HepG2 (cell line): ENCODE measurements around the gene UBC. TPM values are rescaled to one million over a fixed set of nuclear protein-coding genes. Genes with fewer than 3 reads are reported as not detected.

Experiments used
- ASH2L ChIP-seq: fragments of 300-600, 200-600 bp; sonication (generic); IDR thresholded peaks from 2 replicates; pipeline ENCODE4 v1.7.0; 2017; ENCODE audit warnings: low read depth, mild to moderate bottlenecking, moderate library complexity, mixed read lengths, low read length; ENCODE audit not compliant: insufficient read length
- ATF4 ChIP-seq, 2 experiments: fragments of 450-650 bp in 1 of 2; sonication (generic) in 1 of 2; formaldehyde crosslinking; IDR thresholded peaks; 2 replicates each; pipeline versions ENCODE4 v1.5.0 to v1.8.0; 2020 to 2022; ENCODE audit warnings: mild to moderate bottlenecking in 1 of 2, missing genetic modification reagents in 1 of 2
- CAMTA2 ChIP-seq: sonication (generic); formaldehyde crosslinking; IDR thresholded peaks from 2 replicates; pipeline ENCODE4 v1.4.0; 2020; ENCODE audit warnings: mild to moderate bottlenecking, missing genetic modification reagents, borderline replicate concordance
- CC2D1A ChIP-seq: sonication (generic); formaldehyde crosslinking; IDR thresholded peaks from 2 replicates; pipeline ENCODE4 v1.8.1; 2023; ENCODE audit warnings: mild to moderate bottlenecking, missing genetic modification reagents
- CERS6 ChIP-seq: sonication (generic); formaldehyde crosslinking; IDR thresholded peaks from 2 replicates; pipeline ENCODE4 v1.5.0; 2020; ENCODE audit warnings: missing genetic modification reagents
- CHCHD3 ChIP-seq: sonication (generic); formaldehyde crosslinking; IDR thresholded peaks from 2 replicates; pipeline ENCODE4 v1.8.0; 2022; ENCODE audit warnings: mild to moderate bottlenecking, missing genetic modification reagents, moderate library complexity
- ELF4 ChIP-seq: sonication (generic); formaldehyde crosslinking; IDR thresholded peaks from 2 replicates; pipeline ENCODE4 v1.5.0; 2020; ENCODE audit warnings: missing genetic modification reagents, mild to moderate bottlenecking, moderate library complexity, borderline replicate concordance
- GATAD1 ChIP-seq: IDR thresholded peaks from 2 replicates; pipeline ENCODE4 v1.6.1; 2016; ENCODE audit warnings: missing genetic modification reagents, missing compliant biosample characterization
- IRF9 ChIP-seq: sonication (generic); formaldehyde crosslinking; IDR thresholded peaks from 2 replicates; pipeline ENCODE4 v1.8.0; 2022; ENCODE audit warnings: missing genetic modification reagents, mild to moderate bottlenecking, borderline replicate concordance
- JUN ChIP-seq: sonication (generic); formaldehyde crosslinking; IDR thresholded peaks from 2 replicates; pipeline ENCODE4 v1.4.0; 2020; ENCODE audit warnings: mild to moderate bottlenecking, missing genetic modification reagents
- KDM2A ChIP-seq: sonication (generic); formaldehyde crosslinking; IDR thresholded peaks from 2 replicates; pipeline ENCODE4 v1.4.0; 2020; ENCODE audit warnings: low read depth, missing genetic modification reagents, borderline replicate concordance
- KLF6 ChIP-seq: IDR thresholded peaks from 2 replicates; pipeline ENCODE4 v1.8.0; 2016; ENCODE audit warnings: missing biosample characterization, missing genetic modification reagents
- MEIS1 ChIP-seq: sonication (generic); formaldehyde crosslinking; IDR thresholded peaks from 2 replicates; pipeline ENCODE4 v1.9.0; 2021; ENCODE audit warnings: mild to moderate bottlenecking, missing genetic modification reagents, moderate library complexity, borderline replicate concordance
- REPIN1 ChIP-seq: sonication (generic); formaldehyde crosslinking; IDR thresholded peaks from 2 replicates; pipeline ENCODE4 v1.8.0; 2022; ENCODE audit warnings: missing genetic modification reagents, low read depth, mild to moderate bottlenecking, borderline replicate concordance
- SAFB2 ChIP-seq: sonication (generic); formaldehyde crosslinking; IDR thresholded peaks from 2 replicates; pipeline ENCODE4 v1.5.1; 2020; ENCODE audit warnings: missing genetic modification reagents, low read depth, mild to moderate bottlenecking, borderline replicate concordance
- SMYD3 ChIP-seq: sonication (generic); formaldehyde crosslinking; IDR thresholded peaks from 2 replicates; pipeline ENCODE4 v1.8.1; 2023; ENCODE audit warnings: mild to moderate bottlenecking, missing genetic modification reagents
- ZBTB38 ChIP-seq: sonication (generic); formaldehyde crosslinking; IDR thresholded peaks from 2 replicates; pipeline ENCODE4 v1.5.1; 2020; ENCODE audit warnings: mild to moderate bottlenecking, missing genetic modification reagents
- ZBTB7A ChIP-seq: sonication (generic); formaldehyde crosslinking; IDR thresholded peaks from 2 replicates; pipeline ENCODE4 v1.8.0; 2022; ENCODE audit warnings: mild to moderate bottlenecking, missing genetic modification reagents
- ZC3H4 ChIP-seq: sonication (generic); formaldehyde crosslinking; IDR thresholded peaks from 2 replicates; pipeline ENCODE4 v1.4.0; 2020; ENCODE audit warnings: missing genetic modification reagents, borderline replicate concordance
- ZFP62 ChIP-seq: sonication (generic); formaldehyde crosslinking; IDR thresholded peaks from 2 replicates; pipeline ENCODE4 v1.4.0; 2020; ENCODE audit warnings: missing genetic modification reagents
- ZFY ChIP-seq: sonication (generic); formaldehyde crosslinking; IDR thresholded peaks from 2 replicates; pipeline ENCODE4 v1.4.0; 2020; ENCODE audit warnings: missing genetic modification reagents
- ZNF256 ChIP-seq: sonication (generic); formaldehyde crosslinking; conservative IDR thresholded peaks from 2 replicates; pipeline ENCODE4 v1.4.0; 2020; ENCODE audit warnings: missing genetic modification reagents
- ZNF770 ChIP-seq: sonication (generic); formaldehyde crosslinking; IDR thresholded peaks from 2 replicates; pipeline ENCODE4 v1.5.0; 2020; ENCODE audit warnings: mild to moderate bottlenecking, missing genetic modification reagents
- ZNF790 ChIP-seq: sonication (generic); formaldehyde crosslinking; IDR thresholded peaks from 2 replicates; pipeline ENCODE4 v1.8.0; 2022; ENCODE audit warnings: missing genetic modification reagents, mild to moderate bottlenecking, borderline replicate concordance
- polyA plus RNA-seq, 8 experiments: library from polyadenylated mRNA; depleted of rRNA in 3 of 8; stranded (reverse) in 7 of 8; unstranded in 1 of 8; fragments of >200 nt; fragmentation: Illumina TruSeq in 4 of 8; extraction: Trizol in 4 of 8; gene quantifications; 2 replicates each; pipeline versions ENCODE4 v1.2.1 to v1.2.3, GENCODE V29; 2011 to 2016; ENCODE audit warnings: low read depth in 4 of 8, missing spikeins in 1 of 8, mixed read lengths in 1 of 8; ENCODE audit not compliant: insufficient read depth in 1 of 8
- total RNA-seq, 5 experiments: library from RNA; depleted of rRNA; stranded (reverse); fragments of >200 nt; fragmentation: Illumina TruSeq; extraction: Trizol; gene quantifications; 2 replicates each; pipeline ENCODE4 v1.2.3, GENCODE V29; 2016; ENCODE audit warnings: low read depth in 1 of 5

The UBC gene
- total and polyA plus RNA-seq, 2 of the 13 experiments (the other 11 are each of a cell fraction or from before 2014, with no cell fraction given) = 805 to 1,432 TPM

- TF ChIP-seq REPIN1 (no peak), CAMTA2 (CRISPR knock-in tag) (no peak), ASH2L (peak; percentile 81), ZFP62 (no peak), IRF9 (CRISPR knock-in tag) (peak; percentile 48; the same call in 1 of the 2 replicates), ZNF790 (no peak), CHCHD3 (CRISPR knock-in tag) (no peak), CERS6 (CRISPR knock-in tag) (no peak), JUN (no peak), ZBTB38 (CRISPR knock-in tag) (no peak; the same call in none of the 2 replicates), ZFY (CRISPR knock-in tag) (peak; percentile 59), GATAD1 (CRISPR knock-in tag) (peak; percentile 58), KLF6 (CRISPR knock-in tag) (no peak), MEIS1 (CRISPR knock-in tag) (no peak), KDM2A (0 out of 2 replicates have a peak, but pooled peaks have one; percentile 11), SAFB2 (CRISPR knock-in tag) (no peak), CC2D1A (CRISPR knock-in tag) (no peak), ATF4 (CRISPR knock-in tag; IDR thresholded peaks at IDR 0.05) (no peak), ZBTB7A (no peak), ELF4 (no peak), ZNF770 (CRISPR knock-in tag) (no peak; the same call in 1 of the 2 replicates), SMYD3 (CRISPR knock-in tag) (no peak), ZNF256 (CRISPR knock-in tag) (no peak), ZC3H4 (CRISPR knock-in tag) (no peak)
Measured at GRCh38 chr12:124884587-124885438, 29.6 kb downstream of the UBC start (continued).
